Ureter (tissue), 1 donor: ENCODE measurements around the gene MEX3B. TPM values are rescaled to one million over a fixed set of nuclear protein-coding genes. Genes with fewer than 3 reads are reported as not detected.
"Not testable (repeated sequence)": the region's sequence is repeated elsewhere in the genome, so short reads cannot be mapped to it uniquely, and the experiment has no call there.

ENCODE experiments used
- DNase-seq: peaks from one replicate; pipeline ENCODE4 v3.0.0-alpha.2; 2020; ENCODE audit warnings: low spot score
- total RNA-seq: library from RNA; stranded (reverse); gene quantifications from one replicate; pipeline ENCODE4 v1.2.4, GENCODE V29; 2023
- donor health status: DM: yes; HTN: yes; CAD: no.

The MEX3B gene
- total RNA-seq, 1 donor from 2014 or later, result 0.55 TPM

DNA sequence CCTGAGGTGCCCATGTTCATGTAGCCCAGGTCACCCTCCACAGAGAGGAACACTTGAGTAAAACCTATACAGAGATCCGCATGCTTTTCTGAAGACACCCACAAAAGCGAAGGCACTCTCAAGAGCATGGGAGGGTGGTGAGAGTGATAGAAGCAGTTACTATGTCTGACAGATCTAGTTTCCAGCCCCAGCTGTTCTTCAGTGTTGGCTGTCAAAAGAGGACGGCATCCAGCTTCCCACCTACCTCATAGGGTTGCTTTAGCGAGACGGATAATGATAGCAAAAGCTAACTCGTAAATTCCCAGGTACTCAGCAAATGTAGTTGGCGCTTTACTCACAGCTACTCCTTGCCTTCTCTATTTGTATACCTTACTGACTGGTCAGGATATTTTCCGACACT, 3.0 kb upstream of the MEX3B start:
- DNase-seq, result no peak

DNA sequence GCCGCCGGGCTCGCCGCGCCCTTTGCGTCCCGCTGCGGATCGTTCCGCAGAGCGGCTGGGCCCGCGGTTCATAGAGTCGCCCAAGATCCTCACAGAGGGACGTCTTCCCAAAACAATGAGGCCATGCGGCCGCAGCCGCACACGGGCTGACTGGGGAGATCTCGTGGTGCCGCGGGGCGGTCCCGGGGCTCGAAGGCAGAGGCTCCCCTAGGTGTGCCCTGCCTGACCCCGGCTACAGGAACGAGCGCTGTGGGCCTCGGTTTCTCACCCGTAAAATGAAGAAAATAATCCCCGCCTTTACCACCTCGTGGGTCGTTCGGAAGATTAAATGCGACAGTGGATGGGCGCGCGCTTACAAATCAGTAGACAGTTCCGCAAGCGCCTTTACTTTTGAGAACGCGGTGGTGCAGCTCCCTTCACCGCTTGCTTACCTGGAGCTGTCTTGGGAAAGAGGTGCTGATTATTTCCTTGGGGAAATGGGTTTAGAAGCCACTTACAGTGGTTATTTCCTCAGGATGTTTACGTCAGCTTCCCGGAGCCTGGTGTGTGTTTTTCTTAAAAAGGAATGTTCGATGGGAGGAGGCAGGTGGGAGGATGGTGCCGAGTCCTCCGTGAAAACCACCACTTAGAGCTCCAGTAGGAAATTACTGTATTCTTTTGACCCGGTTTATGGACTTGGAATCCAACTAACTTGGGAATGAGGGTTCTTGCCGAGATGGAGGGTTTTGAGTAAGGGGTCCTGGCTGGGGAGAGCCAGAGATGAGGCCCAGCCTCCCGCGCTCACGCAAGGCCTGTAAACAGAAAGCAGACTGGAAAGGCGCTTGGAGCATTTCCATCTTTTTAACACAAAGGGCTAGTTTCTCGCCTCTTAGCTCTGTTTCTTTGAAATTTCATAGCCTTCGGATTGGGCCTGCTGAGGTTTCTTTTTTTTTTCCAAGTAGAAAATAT, 1.9 kb upstream of the MEX3B start:
- peak; percentile 48 for DNase-seq

DNA sequence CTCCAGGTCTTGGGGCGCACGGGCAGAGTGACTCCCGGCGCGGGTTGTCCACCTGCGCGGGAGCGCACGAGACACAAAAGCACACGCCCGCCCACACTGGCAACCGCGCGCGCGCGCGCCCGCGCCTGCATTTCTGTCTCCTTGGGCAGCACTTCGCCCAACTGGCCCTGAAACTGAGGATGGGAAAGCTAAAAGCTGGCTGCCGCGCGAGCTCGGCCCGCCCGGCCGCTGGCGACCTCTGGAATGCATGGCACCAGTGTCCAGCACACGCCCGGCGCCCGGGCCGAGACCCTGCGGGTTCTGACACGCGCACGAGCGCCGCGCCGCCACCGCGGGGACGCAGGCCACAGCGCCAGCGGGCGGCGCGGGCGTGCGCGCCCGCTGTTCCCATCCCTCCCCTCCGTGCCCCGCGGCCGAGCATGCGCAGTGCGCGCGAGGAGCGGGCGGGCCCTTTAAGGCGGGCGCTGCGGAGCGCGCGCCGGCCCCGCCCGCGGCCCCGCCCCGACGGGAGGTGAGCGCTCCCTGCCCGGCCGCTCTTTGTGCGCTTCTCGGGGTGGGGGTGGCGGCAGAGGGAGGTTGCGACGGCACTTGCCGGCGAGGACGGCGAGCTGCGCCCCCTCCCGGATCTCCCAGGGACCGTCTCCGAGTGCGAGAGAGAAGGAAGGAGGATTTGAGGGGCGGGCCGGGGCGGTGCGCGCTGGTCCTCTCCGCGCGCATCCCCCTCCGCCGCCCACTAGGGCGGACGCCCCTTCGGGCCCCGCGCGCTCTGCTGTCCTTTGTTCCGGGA, 1.0 kb upstream of the MEX3B start:
- peak; percentile 87 for DNase-seq

DNA sequence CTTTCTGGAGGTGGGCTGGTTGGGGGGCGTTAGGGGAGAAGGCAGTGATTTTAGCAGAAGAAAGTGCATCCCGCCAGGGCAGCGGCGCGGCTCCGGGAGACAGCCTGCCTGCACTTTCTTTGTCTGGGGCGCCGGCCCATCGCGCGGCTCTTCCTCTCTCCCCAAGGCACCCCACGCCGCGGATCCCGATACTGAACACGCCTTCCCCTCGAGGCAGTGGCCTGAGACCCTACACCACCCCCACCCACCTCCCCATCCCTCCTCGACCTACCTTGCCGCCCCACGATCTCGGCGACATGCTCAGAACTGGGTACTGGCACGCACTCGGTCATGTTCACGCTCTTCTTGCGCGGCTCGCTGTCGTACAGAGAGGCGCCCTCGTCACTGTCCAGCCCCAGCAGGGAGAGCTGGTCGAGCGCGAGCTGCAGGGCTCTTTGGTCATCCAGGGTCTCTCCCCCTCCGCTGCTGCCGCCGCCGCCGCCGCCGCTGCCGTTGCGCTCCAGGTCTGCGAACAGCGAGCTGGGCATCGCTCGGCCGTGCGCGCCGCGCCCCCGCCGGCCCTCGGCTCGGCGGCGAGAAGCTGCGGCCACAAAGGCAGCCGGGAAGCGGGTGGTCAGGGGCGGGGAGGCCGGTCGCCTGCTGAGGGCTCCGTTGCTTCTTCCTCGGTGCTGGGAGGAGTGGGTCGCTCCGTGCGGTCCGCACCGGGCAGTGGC, 483 bp downstream of the MEX3B start:
- peak; percentile 45 for DNase-seq

DNA sequence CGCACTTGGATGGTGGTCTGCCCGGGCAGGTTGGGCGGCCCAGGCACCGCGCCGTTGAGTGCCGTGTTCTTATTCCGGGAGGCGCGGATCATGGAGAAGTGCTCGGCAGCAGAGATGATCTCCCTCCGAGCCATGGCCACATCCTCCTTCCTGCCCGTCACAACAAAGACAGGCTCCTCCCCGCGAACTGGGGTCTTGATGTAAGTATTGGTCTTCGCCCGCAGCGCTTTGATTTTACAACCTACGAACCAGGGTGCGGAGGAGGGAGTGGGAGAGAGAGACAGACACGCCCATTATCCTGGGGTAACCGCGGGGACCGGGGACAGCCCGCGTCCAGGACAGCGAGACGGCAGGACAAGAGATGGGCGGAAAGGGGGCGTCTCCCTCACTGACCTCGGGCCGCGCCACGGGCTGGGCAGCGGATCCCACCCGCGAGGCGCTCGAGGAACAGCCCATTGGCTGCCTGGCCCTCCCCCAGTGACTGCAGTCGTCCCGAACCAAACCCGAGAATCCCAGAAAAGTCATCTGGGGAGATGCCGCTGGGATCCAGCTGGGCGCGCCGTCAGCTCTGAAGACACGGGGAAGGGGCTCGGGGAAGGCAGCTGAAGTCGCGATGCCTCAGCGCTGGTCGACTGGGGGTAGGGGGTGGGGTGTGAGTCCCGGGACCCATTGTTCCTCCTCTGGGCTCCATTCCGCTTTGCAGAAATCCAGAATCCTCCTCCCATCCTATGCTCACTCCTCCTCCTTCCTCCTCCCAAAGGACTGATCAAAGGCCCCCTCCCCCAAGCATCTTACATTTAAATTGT, 1.2 kb downstream of the MEX3B start:
- peak; percentile 45 for DNase-seq

DNA sequence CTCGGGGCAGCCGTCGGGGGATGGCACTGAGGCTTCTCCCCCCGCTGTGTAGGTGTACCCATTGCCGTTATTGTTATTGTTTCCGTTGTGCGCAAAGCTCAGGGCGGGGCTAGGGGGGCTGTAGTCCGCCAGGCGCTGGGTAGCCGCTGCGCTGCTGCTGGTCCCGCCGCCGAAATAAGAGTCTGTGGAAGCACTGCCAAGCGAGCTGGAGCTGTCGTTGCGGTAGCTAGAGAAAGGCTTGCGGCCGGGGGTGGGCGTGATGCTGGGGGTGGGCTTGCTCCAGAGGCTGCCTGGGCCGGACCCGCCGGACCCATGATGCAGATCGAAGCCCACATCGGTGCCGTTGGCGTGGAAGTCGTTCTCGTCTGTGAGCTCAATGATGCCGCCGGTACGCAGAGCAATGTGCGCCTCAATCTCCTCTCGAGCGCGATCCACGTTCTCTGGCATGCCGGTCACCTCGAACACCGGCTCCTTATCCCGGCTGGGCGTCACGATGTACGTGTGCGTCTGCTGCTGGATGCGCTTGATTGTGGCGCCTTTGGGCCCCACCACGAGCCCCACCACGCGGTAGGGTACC, 1.9 kb downstream of the MEX3B start:
- DNase-seq, result no peak

DNA sequence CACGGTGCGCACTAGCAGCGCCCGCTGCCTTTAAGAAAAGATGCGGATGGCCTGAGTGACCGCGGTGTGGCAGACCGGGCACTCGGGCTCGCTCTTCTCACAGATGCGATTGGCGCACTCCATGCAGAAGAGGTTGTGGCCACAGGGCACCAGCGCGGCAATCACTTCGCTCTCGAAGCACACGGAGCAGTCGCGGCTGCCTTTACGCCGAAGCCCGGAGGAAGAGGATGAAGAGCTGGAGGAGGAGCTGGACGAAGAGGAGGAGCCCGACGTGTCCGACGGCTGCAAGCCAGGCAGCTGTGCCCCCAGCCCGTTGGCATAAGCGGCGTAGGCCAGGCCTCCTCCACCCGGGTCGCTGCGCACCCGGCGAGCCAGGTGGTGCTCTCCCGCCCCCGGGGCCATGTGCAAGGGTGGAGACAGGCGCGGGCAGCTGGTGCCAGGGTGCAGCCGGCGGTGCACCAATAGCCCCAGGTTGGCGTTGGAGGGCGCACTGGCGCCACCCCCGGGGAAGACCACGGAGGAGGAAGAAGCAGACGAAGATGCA, 2.6 kb downstream of the MEX3B start:
- no peak for DNase-seq

DNA sequence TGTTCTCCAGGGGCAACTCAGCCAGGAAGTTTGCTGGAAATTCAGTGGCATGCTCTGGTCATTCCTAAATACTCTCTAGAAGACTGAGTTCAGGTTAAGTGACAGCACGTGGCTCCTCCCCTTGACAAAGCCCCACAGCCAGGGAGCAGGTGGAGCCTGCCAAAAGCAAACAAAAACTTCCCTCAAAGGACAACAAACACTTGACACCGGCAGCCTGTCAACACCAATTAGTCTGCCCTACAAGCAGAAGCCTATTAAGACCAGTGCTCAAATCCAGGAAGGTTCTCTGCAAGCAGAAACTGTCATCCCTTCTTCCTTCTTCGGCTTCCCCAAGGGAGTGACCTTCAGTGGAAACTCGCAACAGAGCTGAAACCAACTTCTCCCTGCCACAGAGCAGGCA, 5.0 kb downstream of the MEX3B start:
- no peak for DNase-seq

DNA sequence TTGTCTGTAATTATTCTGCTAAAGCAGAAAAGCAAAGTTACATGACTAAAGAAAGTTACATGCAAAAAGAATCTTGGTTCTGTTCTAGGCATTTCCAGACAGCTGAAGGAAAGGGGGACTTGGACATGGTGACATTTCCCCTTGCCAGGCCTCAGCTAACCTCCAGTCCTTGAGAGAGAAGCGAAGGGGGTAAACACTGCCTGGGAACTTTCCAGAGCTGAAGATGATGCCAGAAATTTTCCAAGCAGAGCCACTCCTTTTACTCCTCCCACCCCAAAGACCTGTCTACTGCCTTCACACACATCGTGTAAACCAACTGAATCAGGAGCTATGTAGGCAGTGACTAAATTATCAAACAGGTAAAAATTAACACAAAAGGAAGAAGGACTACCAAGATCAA, 5.4 kb downstream of the MEX3B start:
- DNase-seq, result no peak

DNA sequence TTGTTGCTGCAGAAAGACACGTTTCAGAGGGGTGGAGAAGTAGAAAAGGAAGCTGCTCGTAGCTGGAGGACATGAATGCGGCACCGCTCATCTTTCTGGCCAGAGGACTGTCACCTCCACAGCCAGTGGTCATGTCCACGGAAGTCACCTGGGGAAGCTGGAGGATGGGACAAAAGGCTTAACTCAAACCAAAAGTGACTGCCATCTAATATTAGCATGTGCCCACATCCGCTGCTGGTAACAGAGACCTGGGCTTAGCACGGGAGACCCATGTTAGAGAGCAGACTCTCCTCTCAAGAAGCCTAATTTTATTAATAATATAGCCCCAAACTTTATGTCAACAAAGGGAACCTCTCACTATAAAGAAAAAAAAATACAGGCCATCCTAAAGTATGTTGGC, 5.9 kb downstream of the MEX3B start:
- no peak for DNase-seq

DNA sequence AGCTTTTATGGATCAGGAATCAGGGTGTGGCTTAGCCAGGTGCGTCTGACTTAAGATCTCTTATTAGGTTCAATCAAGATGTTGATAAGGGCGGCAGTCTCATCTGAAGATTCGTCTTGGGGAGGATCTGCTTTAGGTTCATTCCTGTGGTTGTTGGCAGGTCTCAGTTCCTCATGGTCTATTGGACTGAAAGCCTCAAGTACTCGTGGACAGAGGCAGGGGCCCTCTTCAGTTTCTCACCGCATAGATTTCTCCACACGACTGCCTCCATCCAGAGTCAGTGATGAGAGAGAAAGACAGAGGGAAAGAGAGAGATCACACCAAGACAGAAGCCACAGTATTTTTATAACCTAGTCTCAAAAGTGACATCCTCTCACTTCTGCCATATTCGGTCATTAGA, 9.4 kb downstream of the MEX3B start:
- no peak for DNase-seq

DNA sequence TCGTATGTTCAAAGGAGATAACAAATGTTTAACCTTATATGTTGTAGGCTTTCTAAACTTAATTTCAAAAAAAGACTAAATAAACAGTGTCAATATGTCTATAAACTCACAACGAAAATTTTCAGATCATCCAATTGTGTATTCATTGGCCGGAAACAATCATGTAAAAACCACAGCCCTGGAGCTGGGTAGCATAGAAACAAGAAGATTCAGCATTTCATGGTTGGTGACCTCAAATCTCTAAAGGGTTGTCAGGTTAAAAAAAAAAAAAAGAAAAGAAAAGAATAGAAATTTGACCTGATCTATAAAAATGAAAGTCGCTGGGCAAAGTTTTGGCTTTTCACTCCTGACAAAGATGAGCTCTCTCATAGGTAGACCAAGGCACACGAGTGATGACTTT, 13.9 kb downstream of the MEX3B start:
- DNase-seq, result no peak

DNA sequence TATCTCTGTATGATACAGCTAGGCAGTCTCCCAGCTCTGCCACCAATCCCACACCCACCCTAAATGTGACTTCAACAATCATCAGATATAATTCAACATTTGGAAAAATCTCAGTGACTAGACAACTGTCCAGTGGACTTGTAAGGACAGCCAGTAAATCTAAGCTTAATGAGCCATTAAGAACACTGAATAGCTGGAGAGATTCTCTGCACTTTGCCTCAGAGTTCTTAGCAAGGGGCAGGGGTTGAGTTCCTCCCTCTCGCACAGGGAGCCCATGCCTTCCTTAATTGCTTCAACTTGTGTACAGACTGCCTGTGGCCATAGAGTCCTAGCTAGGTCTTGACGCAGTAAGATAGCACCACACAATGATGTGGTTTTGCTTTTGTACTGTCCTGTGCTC, 15.6 kb downstream of the MEX3B start:
- DNase-seq, result no peak

DNA sequence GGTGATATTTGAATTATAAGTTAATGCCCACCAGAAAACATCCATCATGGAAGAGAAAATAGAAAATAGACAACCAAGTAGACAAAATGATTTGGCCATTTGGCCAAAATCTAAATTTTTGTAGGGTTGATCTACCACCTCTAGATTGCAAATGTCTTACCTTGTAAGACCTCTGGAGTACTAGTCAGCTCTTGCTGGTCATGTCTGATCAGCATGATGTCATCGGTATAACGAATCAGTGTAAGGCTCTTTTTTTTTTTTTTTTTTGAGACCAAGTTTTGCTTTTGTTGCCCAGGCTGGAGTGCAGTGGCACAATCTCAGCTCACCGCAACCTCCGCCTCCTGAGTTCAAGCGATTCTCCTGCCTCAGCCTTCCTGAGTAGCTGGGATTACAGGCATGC, 17.7 kb downstream of the MEX3B start:
- not testable (repeated sequence) for DNase-seq

DNA sequence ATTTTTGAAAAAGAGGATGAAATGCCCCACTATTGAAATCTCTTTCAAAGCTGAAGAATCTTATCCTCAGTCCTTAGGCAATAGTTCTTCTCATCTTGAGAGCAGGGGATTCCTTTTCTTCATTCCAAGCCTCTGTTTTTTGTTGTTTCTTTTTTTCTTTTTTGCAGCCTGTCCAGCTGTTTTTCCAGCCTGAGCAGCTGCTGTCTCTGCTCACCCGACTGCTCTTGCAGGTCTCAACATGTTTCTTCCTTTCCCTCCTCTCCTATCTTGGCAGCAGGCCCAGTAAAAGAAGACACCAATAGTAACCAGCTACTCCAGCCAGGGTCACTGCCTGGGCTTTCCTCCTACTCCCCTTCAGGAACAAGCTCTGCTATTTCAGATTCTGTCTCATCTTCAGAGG, 23.8 kb downstream of the MEX3B start:
- peak; percentile 71 for DNase-seq

DNA sequence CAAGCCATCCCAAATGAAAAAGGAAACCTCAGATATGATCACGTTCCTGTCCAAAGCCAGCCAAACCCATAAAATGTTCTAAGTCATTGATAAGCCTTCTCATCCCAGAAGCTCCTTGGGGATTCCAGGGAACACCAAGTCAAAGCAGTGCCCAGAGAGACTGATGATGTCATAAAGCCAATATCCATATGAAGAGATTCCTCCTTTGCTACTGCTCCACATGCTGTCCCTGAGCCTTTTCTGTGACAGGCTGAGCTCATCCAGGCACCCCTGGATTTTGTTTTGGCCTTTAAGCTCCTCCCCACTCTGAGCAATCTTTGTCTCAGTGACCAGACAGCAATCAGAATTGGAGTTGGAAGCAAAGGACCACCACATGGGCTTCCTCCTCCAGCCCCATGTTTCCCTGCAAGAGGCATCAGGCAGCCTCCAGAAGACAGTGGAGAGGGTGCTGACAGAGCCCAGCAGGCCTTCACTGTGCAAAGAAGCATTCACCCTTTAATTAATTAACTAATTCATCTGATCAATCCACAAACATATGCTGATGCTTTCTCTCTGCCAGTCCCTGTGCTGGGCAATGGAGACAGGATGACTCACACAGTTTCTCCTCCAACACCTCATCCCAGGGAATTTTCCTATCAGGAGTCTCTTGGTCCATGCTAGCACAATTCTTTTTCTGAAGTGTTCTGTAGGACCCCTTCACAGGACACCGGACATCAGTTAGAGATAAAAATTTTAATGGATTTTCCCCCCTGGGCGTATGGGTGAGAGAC, 25.0 kb downstream of the MEX3B start:
- DNase-seq, result no peak

DNA sequence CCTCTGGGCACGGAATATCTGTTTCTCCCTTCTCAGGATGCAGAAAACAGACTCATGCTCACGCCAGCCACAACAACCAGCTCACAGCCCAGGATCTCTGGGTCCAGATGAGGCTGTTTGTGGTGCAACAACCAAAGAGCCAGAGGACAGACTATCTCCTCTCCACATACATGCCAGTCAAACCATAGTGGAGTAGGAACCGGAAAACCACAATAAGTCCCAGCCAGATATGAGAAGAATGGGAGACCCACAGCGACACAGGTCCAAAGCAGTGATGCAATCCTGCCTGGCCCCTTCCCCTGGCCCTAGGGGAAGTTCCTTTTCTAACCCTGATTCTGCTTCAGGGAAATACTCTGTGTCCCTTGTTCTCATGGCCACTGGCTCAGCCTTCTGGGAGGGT, 27.6 kb downstream of the MEX3B start:
- DNase-seq, result no peak

DNA sequence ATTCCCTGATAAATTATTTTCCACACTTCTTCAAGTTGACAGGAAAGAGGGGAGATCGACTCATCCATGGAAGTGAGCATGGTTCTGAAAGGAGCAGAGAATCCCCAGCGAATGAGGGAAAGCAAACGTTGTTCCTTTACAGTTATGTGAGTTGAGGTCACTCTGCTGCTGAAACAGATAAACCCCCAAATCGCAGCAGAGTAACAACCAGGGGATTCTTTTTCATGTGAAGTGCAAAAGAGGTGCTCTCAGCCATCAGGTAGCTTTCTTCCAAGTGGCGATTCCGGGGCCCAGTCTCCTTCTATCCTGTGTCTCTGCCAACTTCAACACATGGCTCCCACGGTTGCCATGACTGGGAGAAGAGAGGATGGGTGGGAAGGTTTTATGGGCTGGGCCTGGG, 28.2 kb downstream of the MEX3B start:
- DNase-seq, result no peak

DNA sequence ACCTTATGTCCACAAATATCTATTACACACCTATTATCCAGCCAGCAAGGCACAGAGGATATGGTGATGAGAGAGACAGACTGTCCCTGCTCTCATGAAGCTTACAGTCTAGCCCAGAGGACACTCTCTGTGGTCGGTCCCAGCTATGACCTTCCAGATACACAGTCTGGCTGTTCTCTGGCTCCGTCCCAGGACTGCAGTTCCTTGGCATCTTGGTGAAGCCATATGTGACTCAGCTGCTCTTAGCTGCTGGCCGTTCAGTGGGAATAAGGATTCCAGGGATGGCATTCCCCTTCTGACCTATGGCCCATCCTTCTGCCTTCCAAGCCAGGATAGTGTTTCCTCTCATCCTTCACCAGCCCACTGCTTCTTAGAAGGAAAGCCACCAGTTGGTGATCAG, 30.8 kb downstream of the MEX3B start:
- DNase-seq, result no peak

DNA sequence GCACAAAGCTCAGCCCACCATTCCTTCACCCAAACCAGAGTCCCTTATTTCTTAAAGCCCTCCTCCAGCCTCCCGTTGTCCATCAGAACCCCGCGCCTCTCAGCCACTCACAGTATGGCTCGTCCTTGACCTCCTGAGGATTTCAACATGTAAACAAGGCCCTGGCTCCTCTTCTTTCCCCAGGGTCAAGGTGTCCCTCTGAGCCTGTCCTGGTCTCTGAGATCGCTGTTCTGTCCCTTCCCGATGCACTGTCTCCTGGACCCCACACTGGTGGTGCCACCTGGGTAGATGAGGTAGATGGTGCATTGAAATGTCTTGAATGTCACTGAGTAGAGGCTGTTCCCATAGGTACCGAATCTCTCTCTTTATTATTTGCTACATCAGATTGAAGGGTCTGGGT, 32.9 kb downstream of the MEX3B start:
- DNase-seq, result no peak
